Kasumi-1 (cell line): ENCODE data around the gene ALS2CL.

Experiments
- DNase-seq, 2 experiments: peaks; one replicate each; lab custom pipeline; 2025; lab: John Stamatoyannopoulos, UW

ALS2CL gene

GRCh38 chr3:46676601-46677410 is 16.7 kb downstream of the ALS2CL start:
- DNase-seq, result no peak

GRCh38 chr3:46675843-46676567 is 17.5 kb downstream of the ALS2CL start:
- DNase-seq, result no peak

- DNase-seq, result no peak
Measured at GRCh38 chr3:46675426-46675825, 18.1 kb downstream of the ALS2CL start.

- DNase-seq, result no peak
Measured at GRCh38 chr3:46674031-46674845, 19.2 kb downstream of the ALS2CL start.

GRCh38 chr3:46673151-46674030 is 20.1 kb downstream of the ALS2CL start:
- no peak for DNase-seq

GRCh38 chr3:46672349-46672695 is 21.2 kb downstream of the ALS2CL start:
- no peak for DNase-seq

GRCh38 chr3:46671541-46672348 is 21.7 kb downstream of the ALS2CL start:
- no peak for DNase-seq

GRCh38 chr3:46670891-46671427 is 22.5 kb downstream of the ALS2CL start:
- no peak for DNase-seq

- no peak for DNase-seq
Measured at GRCh38 chr3:46670000-46670890, 23.2 kb downstream of the ALS2CL start.

GRCh38 chr3:46669191-46669999 is 24.1 kb downstream of the ALS2CL start:
- DNase-seq, result no peak

- DNase-seq, result no peak
Measured at GRCh38 chr3:46668591-46668990, 24.9 kb downstream of the ALS2CL start.

GRCh38 chr3:46668116-46668515 is 25.4 kb downstream of the ALS2CL start:
- DNase-seq, result no peak

- DNase-seq, result no peak
Measured at GRCh38 chr3:46667657-46668056, 25.8 kb downstream of the ALS2CL start.

GRCh38 chr3:46667061-46667621 is 26.3 kb downstream of the ALS2CL start:
- DNase-seq, result no peak

- no peak for DNase-seq
Measured at GRCh38 chr3:46666453-46666845, 27.0 kb downstream of the ALS2CL start.

GRCh38 chr3:46665763-46666452 is 27.6 kb downstream of the ALS2CL start:
- DNase-seq, result no peak

- DNase-seq, result no peak
Measured at GRCh38 chr3:46664971-46665762, 28.3 kb downstream of the ALS2CL start.
